ENCODE data around the gene HSPB2.
"Not testable (repeated sequence)": the region's sequence is repeated elsewhere in the genome, so short reads cannot be mapped to it uniquely, and the experiment has no call there.

HSPB2 gene, protein sequence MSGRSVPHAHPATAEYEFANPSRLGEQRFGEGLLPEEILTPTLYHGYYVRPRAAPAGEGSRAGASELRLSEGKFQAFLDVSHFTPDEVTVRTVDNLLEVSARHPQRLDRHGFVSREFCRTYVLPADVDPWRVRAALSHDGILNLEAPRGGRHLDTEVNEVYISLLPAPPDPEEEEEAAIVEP

DNA sequence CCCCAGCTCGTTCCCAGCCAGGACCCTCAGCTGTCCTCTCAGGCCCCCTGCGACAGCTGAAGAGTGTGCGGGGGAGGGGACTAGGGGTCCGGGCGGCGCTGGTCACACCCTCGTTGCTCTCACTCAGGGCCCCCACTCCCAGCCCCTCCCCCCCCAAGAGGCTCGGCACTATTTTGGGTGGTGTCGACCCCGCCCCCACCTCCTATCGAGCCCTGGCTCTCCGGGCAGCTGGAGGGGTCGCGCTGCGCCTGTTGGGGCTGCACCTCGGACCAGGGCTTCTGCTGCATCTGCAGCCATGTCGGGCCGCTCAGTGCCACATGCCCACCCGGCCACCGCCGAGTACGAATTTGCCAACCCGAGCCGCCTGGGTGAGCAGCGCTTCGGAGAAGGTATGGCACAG lies at the start of gene HSPB2:
Gene HSPB2 (plus strand): TSS at position 200 of the 400 bp plus-strand sequence. CDS start 96 bp downstream, at position 296.
- no peak within 1 kb of the TSS for H3K4me3 ChIP-seq (ENCODE audit: low read length)
- no peak for TF ChIP-seq ZNF274 (IDR thresholded peaks at IDR 0.05; ENCODE audit: low read depth, low read length)

DNA sequence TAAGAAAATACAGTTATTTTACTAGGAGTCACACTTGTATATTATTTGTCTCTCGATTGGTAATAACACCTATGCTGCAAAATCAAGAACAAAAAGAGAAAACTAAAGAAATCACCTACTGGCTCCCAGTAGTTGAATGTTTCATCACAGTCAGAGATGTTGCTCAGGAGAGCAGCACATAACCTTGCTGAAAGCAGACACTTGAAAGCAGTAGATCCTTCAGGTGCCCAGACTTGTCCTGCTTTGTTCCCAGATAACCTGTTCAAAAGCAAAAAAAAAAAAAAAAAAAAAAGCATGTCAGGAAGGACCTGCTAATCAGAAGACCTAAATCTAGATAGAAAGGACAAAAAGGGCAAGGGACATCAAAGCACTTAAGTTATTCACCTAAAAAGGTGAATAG lies 42.4 kb upstream of the HSPB2 start:
- no peak for TF ChIP-seq ZNF274 (IDR thresholded peaks at IDR 0.05; ENCODE audit: low read depth, low read length)
- H3K4me3 ChIP-seq (ENCODE audit: low read length): peak overlapping the region; percentile 15; the same call in 1 of the 2 replicates

DNA sequence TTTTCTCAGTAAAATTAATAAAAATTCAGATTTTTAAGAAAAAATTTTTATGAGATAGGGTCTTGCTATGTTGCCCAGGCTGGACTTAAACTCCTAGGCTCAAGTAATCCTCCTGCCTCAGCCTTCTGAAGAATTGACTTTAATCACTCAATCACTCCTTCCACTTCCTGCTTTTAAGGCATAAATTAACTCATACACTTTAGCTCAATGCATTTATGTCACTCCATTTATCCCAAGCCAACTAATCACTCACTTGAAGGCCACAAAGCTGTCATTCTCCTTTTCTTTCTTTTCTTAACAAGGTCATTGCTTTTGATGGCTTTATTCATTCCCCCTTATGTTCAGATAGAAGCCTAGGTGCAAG lies 42.0 kb upstream of the HSPB2 start:
- no peak for TF ChIP-seq ZNF274 (IDR thresholded peaks at IDR 0.05; ENCODE audit: low read depth, low read length)
- peak overlapping the region; percentile 93 for H3K4me3 ChIP-seq (ENCODE audit: low read length)

DNA sequence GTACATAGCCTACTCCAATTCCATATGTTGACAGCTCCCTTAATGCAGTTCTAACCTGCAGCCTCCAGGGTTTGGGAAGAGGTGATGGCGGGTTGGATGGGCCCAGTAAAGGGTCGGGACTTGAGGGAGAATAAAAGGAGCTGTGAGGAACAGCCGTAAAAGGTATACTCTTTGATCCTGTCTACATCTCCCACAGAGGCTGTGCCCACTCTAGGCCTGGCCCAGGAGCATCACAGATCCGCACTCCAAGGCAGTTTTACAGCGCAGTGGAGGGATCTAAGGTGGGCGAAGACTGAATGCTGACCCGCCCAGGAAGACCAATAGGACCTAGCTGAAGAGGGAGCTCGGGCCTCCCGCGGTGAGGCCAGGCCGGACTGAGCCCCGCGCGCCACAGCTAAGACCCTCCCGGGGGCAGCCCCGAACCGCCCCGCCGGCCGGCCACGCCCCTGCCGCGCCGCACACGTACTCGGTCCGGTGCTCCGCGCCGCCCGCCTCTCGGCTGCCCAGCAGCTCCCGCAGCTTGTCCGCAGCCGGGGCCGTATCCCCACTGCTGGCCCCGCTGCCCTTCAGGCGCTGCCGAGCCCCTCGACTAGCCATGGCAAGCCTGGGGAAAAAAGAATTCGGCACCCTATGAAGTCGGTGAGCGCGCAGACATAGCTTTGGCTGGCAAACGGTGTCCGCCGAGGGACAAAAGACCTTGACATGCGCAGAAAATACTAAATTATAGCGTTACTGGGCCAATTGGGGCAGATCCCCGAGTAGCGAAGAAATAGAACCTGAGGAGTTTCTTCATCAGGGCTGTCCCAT lies 41.4 kb upstream of the HSPB2 start, which contains the start of gene ALG9:
Gene ALG9 (minus strand): TSS at position 696 of the 807 bp plus-strand sequence. CDS start 99 bp downstream, at position 597.
- TF ChIP-seq ZNF274 (IDR thresholded peaks at IDR 0.05; ENCODE audit: low read depth, low read length): no peak

DNA sequence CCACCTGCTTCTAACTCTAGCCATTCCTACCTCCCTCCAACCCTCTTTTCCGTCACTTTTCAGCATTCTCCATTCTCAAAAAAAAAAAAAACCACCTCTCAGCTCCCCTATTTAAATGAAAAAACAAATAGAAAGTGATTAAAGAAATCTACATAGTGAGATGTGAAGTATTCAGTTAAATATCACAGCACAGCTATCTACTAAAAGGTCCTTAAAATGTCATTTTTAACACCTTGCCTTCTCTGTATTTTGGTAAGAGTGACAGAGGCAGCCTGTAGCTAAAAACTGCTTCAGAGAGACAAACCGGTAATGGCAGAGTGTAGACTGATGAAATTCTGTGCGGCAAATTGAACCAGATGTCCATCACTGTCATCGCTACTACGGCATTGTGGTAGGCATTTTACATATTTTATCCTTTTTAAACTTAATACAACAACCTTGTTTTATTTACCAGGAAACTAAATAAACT lies 40.8 kb upstream of the HSPB2 start:
- no peak for TF ChIP-seq ZNF274 (IDR thresholded peaks at IDR 0.05; ENCODE audit: low read depth, low read length)
- peak overlapping the region; percentile 93 for H3K4me3 ChIP-seq (ENCODE audit: low read length)

More for the DNA sequence above, 41.4 kb upstream of the HSPB2 start, which contains the start of gene ALG9:
- H3K4me3 ChIP-seq (ENCODE audit: low read length): peak within 1 kb of the TSS; percentile 93

DNA sequence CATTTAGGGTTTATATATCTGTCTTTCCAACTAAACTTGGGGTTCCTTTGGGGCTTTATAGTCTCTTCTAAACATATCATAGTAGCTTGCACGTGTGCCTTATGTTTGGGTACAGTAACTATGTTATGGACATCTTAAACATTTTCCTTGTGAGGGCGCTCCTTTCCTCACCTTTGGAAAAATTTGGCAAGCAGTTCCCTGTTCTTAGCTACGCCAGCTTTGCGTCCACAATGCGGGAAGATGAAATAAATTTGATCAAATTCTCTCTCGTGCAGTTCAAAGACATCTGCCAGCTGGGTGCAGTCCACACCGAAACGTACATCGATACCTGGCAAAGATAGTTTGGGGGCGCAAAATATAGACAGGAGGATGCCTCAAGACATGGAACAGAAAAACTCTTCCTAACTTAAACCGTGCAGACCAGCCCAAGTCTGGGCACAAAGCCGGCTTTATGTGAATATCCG lies 34.1 kb upstream of the HSPB2 start:
- no peak for TF ChIP-seq ZNF274 (IDR thresholded peaks at IDR 0.05; ENCODE audit: low read depth, low read length)
- peak overlapping the region; percentile 66 for H3K4me3 ChIP-seq (ENCODE audit: low read length)

DNA sequence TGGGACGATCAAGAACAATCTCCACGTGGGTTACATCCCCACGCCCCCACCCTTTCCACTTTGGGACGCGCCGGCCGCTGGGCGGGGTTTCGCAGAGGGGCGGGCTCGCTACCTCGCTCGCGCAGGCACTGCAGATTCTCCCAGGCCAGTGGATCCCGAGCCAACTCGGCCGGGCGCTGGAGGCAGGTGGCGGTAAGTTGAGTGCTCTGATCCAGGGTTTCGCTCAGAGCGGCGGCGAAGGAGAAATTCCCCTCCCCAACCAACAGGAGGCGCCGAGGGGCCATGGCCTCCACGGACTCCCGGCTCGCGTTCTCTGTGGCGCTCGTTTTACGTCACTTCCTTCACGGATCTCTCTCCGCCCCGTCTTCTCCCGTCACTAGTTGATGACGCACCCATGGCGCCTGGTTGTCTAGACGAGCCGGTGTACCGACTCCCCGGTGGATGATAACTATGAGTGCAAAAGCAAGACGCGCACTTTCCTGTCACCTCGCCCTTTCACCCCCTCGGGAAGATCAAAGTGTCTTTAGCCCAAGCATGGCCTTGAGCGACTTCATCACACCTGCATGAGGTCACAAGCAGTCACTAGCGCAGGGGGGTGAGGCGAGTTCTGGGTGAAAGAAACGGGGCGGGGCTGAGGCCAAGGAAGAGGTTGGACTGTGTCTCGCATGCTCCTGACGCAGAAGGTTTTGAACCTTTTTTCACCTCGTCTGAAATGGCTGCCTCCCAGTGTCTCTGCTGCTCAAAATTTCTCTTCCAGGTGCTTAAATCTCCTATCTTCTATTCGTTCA lies 33.5 kb upstream of the HSPB2 start, which contains the start of the genes CFAP68 and FDXACB1:
Gene CFAP68 (plus strand): TSS at position 693 of the 788 bp plus-strand sequence. CDS start 20 bp downstream, at position 713.
Gene FDXACB1 (minus strand): TSS at position 317 of the 788 bp plus-strand sequence. CDS start 33 bp downstream, at position 284.
- peak within 1 kb of the TSS; percentile 66 for H3K4me3 ChIP-seq (ENCODE audit: low read length)
- no peak for TF ChIP-seq ZNF274 (IDR thresholded peaks at IDR 0.05; ENCODE audit: low read depth, low read length)

DNA sequence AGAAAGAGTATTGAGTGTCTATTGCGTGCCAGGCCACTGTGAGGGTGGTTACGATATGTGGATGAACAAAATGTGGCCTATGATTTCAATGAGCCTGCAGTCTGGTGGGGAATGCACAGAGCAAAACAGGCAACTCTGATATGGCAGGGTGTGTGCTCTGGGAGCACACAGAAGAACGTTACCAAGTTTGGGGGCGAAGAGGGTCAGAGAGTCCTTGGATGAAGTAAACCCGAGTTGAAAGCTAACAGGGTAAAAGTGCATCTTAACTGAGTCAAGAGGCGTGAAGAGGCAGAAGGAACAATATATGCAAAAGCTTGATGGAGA lies 32.9 kb upstream of the HSPB2 start:
- H3K4me3 ChIP-seq (ENCODE audit: low read length): peak overlapping the region; percentile 66
- TF ChIP-seq ZNF274 (IDR thresholded peaks at IDR 0.05; ENCODE audit: low read depth, low read length): no peak

DNA sequence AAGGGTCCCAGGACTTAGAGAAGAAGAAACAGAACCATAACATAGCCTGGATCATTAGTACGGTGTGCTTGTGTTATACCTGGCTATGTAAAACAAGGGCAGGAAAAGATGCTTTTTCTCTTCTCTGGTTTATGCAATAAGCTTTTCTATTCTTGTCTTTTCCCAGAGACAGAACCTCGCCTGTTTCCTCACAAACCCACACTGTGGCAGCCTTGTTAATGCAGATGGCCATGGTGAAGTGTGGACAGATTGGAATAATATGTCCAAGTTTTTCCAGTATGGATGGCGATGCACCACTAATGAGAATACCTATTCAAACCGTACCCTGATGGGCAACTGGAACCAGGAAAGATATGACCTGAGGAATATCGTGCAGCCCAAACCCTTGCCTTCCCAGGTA lies 30.3 kb upstream of the HSPB2 start:
- no peak overlapping the region for H3K4me3 ChIP-seq (ENCODE audit: low read length)
- no peak for TF ChIP-seq ZNF274 (IDR thresholded peaks at IDR 0.05; ENCODE audit: low read depth, low read length)

DNA sequence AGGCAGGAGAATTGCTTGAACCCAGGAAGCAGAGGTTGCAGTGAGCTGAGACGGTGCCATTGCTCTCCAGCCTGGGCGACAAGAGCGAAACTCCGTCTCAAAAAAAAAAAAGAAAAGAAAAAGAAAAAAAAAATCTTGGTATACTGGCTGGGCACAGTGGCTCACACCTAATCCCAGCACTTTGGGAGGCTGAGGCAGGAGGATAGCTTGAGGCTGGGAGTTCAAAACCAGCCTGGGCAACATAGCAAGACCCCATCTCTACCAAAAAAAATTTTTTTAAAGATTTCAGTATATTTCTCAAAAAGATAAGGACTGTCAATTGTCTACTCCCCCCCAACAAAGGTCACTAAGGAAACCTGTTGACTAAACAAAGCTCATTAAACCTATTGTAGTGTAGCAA lies 27.5 kb upstream of the HSPB2 start:
- H3K4me3 ChIP-seq (ENCODE audit: low read length): not testable (repeated sequence)

DNA sequence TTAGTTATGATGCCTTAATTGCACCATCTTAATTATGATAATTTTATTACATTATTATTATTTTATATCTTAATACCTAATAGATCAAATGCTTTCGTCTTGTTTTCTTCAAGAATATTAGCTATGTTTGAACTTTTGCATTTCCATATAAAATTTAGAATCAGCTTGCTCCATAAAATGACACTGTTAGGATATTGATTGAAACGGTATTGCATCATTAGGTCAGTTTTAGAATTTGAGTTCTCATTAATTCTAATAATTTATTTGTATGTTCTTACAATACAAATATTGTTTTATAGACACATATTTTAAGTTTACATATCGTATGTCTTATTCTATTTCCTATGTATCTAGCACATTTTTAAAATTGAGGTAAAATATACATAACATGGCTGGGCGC lies 26.5 kb upstream of the HSPB2 start:
- TF ChIP-seq ZNF274 (IDR thresholded peaks at IDR 0.05; ENCODE audit: low read depth, low read length): no peak
- no peak overlapping the region for H3K4me3 ChIP-seq (ENCODE audit: low read length)

DNA sequence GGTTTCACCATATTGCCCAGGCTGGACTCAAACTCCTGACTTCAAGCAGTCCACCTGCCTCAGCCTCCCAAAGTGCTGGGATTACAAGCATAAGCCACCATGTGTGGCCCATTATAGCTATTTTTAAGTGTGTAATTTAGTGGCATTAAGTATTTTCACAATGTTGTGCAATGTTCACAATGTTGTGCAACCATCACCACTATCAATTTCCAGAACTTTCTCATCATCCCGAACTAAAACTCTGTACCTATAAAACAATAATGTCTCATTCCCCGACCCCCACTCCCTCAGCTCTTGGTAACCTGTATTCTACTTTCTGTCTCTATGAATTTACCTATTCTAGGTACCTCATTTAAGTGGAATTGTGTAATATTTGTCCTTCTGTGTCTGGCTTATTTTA lies 25.7 kb upstream of the HSPB2 start:
- TF ChIP-seq ZNF274 (IDR thresholded peaks at IDR 0.05; ENCODE audit: low read depth, low read length): no peak
- no peak overlapping the region for H3K4me3 ChIP-seq (ENCODE audit: low read length)

DNA sequence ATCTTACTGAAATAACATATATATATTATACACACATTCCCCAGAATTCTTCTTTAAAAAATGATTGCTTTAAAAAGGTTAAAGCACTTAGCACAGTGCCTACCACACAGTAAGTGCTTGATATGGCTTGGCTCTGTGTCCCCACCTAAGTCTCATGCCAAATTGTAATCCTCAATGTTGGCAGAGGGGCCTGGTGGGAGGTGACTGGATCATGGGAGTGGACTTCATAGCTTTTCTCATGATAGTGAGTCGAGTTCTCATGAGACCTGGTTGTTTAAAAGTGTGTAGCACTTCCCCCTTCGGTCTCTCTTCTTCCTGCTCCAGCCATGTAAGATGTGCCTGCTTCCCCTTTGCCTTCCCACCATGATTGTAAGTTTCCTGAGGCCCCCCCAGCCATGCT lies 7.1 kb upstream of the HSPB2 start:
- H3K4me3 ChIP-seq (ENCODE audit: low read length): no peak overlapping the region
- no peak for TF ChIP-seq ZNF274 (IDR thresholded peaks at IDR 0.05; ENCODE audit: low read depth, low read length)

DNA sequence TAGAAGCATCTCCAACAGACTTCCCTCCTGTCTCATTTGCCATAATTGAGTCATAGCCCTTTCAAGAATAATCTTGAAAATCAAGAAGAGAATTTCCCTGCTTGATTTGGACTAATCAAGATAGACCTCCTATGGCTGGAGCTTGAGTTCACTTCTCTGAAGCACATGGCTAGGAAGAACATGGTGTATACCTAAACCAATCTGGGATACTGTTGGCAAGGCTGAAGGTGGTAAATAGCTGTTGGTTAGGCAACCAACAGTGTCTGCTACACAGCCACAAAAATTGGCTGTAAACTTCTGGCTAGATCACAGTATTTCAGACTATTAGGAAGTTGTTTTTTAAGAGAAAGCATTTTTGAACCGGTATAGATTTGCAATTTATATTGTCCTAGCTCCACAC lies 5.9 kb upstream of the HSPB2 start:
- no peak for TF ChIP-seq ZNF274 (IDR thresholded peaks at IDR 0.05; ENCODE audit: low read depth, low read length)
- no peak overlapping the region for H3K4me3 ChIP-seq (ENCODE audit: low read length)

All from GM08714 (cell line).